ENCODE results near the gene FGF21.

The FGF21 gene

DNA sequence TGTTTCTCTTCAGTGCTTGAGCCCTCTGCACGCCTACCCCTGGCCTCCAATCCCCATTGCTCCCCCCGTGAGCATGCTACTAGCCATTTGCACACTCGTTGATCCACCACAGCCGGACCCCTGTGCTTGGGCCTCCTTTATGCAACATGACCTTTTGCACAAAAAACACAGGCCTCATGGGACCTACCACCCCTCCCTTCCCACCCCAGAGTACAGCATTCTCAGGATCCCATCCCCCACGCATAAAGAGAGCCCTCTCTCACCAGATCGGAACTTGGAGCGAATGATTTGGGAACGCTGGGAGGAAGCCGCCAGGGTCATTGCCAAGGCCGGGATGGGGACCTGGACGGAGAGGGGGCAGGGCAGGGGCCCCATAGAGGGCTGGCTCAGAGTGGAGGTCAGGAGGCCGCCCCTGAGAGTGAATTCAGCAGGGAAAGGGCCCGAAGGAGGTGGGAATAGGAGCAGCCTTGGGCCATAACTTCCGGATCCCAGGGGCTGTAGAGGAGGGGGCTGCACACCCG, 36.6 kb upstream of the FGF21 start:
- Histone ChIP-seq H3K79me2 (ENCODE audit: control insufficient read depth, insufficient read depth, low read length, unreplicated experiment) (no peaks in the 10 kb centered on the region), H3K36me3 (ENCODE audit: insufficient read depth, low read length) (no peaks in the 10 kb centered on the region), H3K27me3 (ENCODE audit: insufficient read depth, low read length) (no peaks in the 10 kb centered on the region), H3K27ac (ENCODE audit: low read depth, low read length) (no peak overlapping the region), H2AFZ (ENCODE audit: low read length, unreplicated experiment) (no peak overlapping the region), H3K4me1 (ENCODE audit: control insufficient read depth, insufficient read depth, low read length, unreplicated experiment) (peaks cover 15% of the 10 kb centered on the region), H3K4me3 (ENCODE audit: low read depth, low read length) (no peak overlapping the region)

- H2AFZ ChIP-seq (ENCODE audit: low read length, unreplicated experiment) = no peak within 1 kb of the TSS
- no peaks in the 10 kb centered on the region for H3K36me3 ChIP-seq (ENCODE audit: insufficient read depth, low read length)
- peaks cover 16% of the 10 kb centered on the region for H3K4me1 ChIP-seq (ENCODE audit: control insufficient read depth, insufficient read depth, low read length, unreplicated experiment)
- H3K4me3 ChIP-seq (ENCODE audit: low read depth, low read length) = no peak within 1 kb of the TSS
- H3K27me3 ChIP-seq (ENCODE audit: insufficient read depth, low read length) = no peaks in the 10 kb centered on the region
- no peaks in the 10 kb centered on the region for H3K79me2 ChIP-seq (ENCODE audit: control insufficient read depth, insufficient read depth, low read length, unreplicated experiment)
- H3K27ac ChIP-seq (ENCODE audit: low read depth, low read length) = no peak within 1 kb of the TSS
Observed at GRCh38 chr19:48719263-48720171, 35.8 kb upstream of the FGF21 start, which contains the start of gene MAMSTR. Gene MAMSTR (minus strand): TSS chr19:48719725. CDS start chr19:48719031, 694 bp downstream.

GRCh38 chr19:48720251-48720612, 35.1 kb upstream of the FGF21 start:
- no peak overlapping the region for H3K27ac ChIP-seq (ENCODE audit: low read depth, low read length)
- no peaks in the 10 kb centered on the region for H3K36me3 ChIP-seq (ENCODE audit: insufficient read depth, low read length)
- no peak overlapping the region for H2AFZ ChIP-seq (ENCODE audit: low read length, unreplicated experiment)
- H3K79me2 ChIP-seq (ENCODE audit: control insufficient read depth, insufficient read depth, low read length, unreplicated experiment) = no peaks in the 10 kb centered on the region
- H3K27me3 ChIP-seq (ENCODE audit: insufficient read depth, low read length) = no peaks in the 10 kb centered on the region
- peaks cover 16% of the 10 kb centered on the region for H3K4me1 ChIP-seq (ENCODE audit: control insufficient read depth, insufficient read depth, low read length, unreplicated experiment)
- H3K4me3 ChIP-seq (ENCODE audit: low read depth, low read length) = no peak overlapping the region

GRCh38 chr19:48720613-48721296, 34.6 kb upstream of the FGF21 start:
- Histone ChIP-seq H3K4me1 (ENCODE audit: control insufficient read depth, insufficient read depth, low read length, unreplicated experiment) (peaks cover 18% of the 10 kb centered on the region), H3K27me3 (ENCODE audit: insufficient read depth, low read length) (no peaks in the 10 kb centered on the region), H3K36me3 (ENCODE audit: insufficient read depth, low read length) (no peaks in the 10 kb centered on the region), H2AFZ (ENCODE audit: low read length, unreplicated experiment) (no peak overlapping the region), H3K79me2 (ENCODE audit: control insufficient read depth, insufficient read depth, low read length, unreplicated experiment) (no peaks in the 10 kb centered on the region), H3K27ac (ENCODE audit: low read depth, low read length) (peak overlapping the region; percentile 68), H3K4me3 (ENCODE audit: low read depth, low read length) (peak overlapping the region; percentile 73)

DNA sequence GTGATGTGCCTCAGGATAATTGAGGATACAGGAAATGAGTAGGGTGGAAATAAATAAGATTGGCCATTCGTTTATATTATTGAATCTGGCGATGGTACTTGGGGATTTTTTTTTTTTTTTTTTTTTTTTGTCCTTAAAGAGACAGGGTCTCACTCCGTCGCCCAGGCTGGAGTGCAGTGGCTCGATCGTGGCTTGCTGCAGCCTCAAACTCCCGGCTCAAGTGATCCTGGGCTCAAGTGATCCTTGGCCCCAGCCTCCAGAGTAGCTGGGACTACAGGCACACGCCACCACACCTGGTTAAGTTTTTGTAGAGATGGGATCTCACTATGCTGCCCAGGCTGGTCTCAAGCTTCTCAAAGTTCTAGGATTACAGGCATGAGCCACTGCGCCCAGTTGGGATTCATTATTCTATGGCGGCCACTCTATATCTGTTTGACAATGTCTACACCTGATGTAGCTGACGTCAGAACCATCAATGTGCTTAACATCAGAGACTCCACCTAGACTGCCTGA, 33.1 kb upstream of the FGF21 start:
- Histone ChIP-seq H3K27me3 (ENCODE audit: insufficient read depth, low read length) (no peaks in the 10 kb centered on the region), H3K36me3 (ENCODE audit: insufficient read depth, low read length) (peaks cover 5% of the 10 kb centered on the region; the same call in 1 of the 2 replicates), H3K4me3 (ENCODE audit: low read depth, low read length) (no peak overlapping the region), H3K4me1 (ENCODE audit: control insufficient read depth, insufficient read depth, low read length, unreplicated experiment) (peaks cover 11% of the 10 kb centered on the region), H3K27ac (ENCODE audit: low read depth, low read length) (no peak overlapping the region), H2AFZ (ENCODE audit: low read length, unreplicated experiment) (no peak overlapping the region), H3K79me2 (ENCODE audit: control insufficient read depth, insufficient read depth, low read length, unreplicated experiment) (no peaks in the 10 kb centered on the region)

- Histone ChIP-seq H2AFZ (ENCODE audit: low read length, unreplicated experiment) (no peak overlapping the region), H3K79me2 (ENCODE audit: control insufficient read depth, insufficient read depth, low read length, unreplicated experiment) (peaks cover 5% of the 10 kb centered on the region), H3K4me1 (ENCODE audit: control insufficient read depth, insufficient read depth, low read length, unreplicated experiment) (peaks cover 11% of the 10 kb centered on the region), H3K27ac (ENCODE audit: low read depth, low read length) (peak overlapping the region; percentile 89), H3K36me3 (ENCODE audit: insufficient read depth, low read length) (peaks cover 5% of the 10 kb centered on the region; the same call in 1 of the 2 replicates), H3K27me3 (ENCODE audit: insufficient read depth, low read length) (no peaks in the 10 kb centered on the region), H3K4me3 (ENCODE audit: low read depth, low read length) (no peak overlapping the region)
Observed at GRCh38 chr19:48724796-48725753, 30.2 kb upstream of the FGF21 start.

DNA sequence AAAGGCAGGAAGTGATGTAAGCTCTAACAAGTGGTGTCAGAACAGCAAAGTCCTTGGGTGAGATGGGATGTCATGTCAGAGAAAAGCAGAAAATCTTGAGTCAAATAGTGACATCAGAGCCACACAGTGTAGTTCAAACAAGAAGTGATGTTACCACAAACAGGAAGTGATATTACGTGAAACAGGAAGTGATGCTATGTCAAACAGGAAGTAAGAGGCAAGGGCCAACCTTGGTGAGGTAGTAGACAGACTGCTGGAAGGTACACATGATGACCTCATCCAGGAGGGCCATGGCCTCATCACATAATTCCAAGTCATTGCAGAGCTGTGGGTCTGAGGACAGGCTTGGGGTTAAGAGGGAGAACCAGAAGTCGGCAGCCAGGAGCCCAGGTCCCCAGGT, 28.8 kb upstream of the FGF21 start:
- H2AFZ ChIP-seq (ENCODE audit: low read length, unreplicated experiment) = no peak overlapping the region
- H3K27ac ChIP-seq (ENCODE audit: low read depth, low read length) = no peak overlapping the region
- H3K4me3 ChIP-seq (ENCODE audit: low read depth, low read length) = no peak overlapping the region
- peaks cover 5% of the 10 kb centered on the region; the same call in 1 of the 2 replicates for H3K36me3 ChIP-seq (ENCODE audit: insufficient read depth, low read length)
- peaks cover 11% of the 10 kb centered on the region for H3K4me1 ChIP-seq (ENCODE audit: control insufficient read depth, insufficient read depth, low read length, unreplicated experiment)
- H3K27me3 ChIP-seq (ENCODE audit: insufficient read depth, low read length) = no peaks in the 10 kb centered on the region
- peaks cover 5% of the 10 kb centered on the region for H3K79me2 ChIP-seq (ENCODE audit: control insufficient read depth, insufficient read depth, low read length, unreplicated experiment)

DNA sequence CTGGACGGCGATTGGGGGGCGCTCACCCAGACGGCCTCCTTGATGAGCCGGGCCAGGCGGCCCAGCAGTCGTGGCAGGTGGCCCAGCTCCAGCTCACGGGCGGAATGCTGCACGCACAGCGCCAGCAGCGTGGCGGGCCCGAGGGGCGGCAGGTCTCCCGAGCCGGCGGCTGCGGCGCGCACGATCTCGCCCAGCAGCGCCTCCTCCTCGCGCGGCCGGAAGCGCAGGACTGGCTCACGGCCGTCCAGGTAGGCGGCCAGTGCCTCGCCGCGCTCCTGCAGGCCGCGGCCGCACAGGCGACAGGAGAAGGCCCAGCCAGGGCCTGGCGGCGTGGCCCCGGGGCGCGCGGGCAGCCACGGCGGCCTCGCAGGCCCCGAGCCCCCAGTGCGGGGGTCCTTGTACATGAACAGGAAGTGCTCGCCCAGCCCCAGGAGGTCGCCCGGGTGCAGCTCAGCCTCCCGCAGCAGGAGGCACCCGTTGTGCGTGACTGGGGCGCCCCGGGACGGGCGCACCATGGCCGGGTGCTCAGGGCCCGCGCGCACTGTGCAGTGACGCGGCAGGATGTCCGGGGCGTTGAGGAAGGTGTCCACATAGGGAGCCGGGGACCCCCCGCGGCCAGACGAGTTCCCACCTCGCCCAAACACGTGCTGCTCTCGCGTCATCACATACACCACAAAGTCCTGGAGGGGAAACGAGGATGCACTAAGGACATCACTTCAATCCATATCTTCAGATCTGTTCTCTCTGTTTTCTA, 26.2 kb upstream of the FGF21 start:
- H3K27me3 ChIP-seq (ENCODE audit: insufficient read depth, low read length) = no peaks in the 10 kb centered on the region
- H3K4me3 ChIP-seq (ENCODE audit: low read depth, low read length) = peak overlapping the region; percentile 77
- H2AFZ ChIP-seq (ENCODE audit: low read length, unreplicated experiment) = peak overlapping the region; percentile 38

GRCh38 chr19:48731452-48731851, 23.9 kb upstream of the FGF21 start:
- no peak overlapping the region for H3K4me3 ChIP-seq (ENCODE audit: low read depth, low read length)
- H3K36me3 ChIP-seq (ENCODE audit: insufficient read depth, low read length) = peaks cover 5% of the 10 kb centered on the region; the same call in 1 of the 2 replicates

More for the DNA sequence above, 26.2 kb upstream of the FGF21 start:
- Histone ChIP-seq H3K27ac (ENCODE audit: low read depth, low read length) (peak overlapping the region; percentile 47), H3K79me2 (ENCODE audit: control insufficient read depth, insufficient read depth, low read length, unreplicated experiment) (peaks cover 5% of the 10 kb centered on the region), H3K4me1 (ENCODE audit: control insufficient read depth, insufficient read depth, low read length, unreplicated experiment) (peaks cover 11% of the 10 kb centered on the region), H3K36me3 (ENCODE audit: insufficient read depth, low read length) (peaks cover 5% of the 10 kb centered on the region; the same call in 1 of the 2 replicates)

More at GRCh38 chr19:48731452-48731851, 23.9 kb upstream of the FGF21 start:
- H2AFZ ChIP-seq (ENCODE audit: low read length, unreplicated experiment) = no peak overlapping the region
- peaks cover 5% of the 10 kb centered on the region for H3K79me2 ChIP-seq (ENCODE audit: control insufficient read depth, insufficient read depth, low read length, unreplicated experiment)
- no peak overlapping the region for H3K27ac ChIP-seq (ENCODE audit: low read depth, low read length)
- H3K27me3 ChIP-seq (ENCODE audit: insufficient read depth, low read length) = no peaks in the 10 kb centered on the region
- no peaks in the 10 kb centered on the region for H3K4me1 ChIP-seq (ENCODE audit: control insufficient read depth, insufficient read depth, low read length, unreplicated experiment)
